MG63 (cell line): ENCODE results near the gene CRMP1. TPM values are rescaled to one million over a fixed set of nuclear protein-coding genes. Genes with fewer than 3 reads are reported as not detected.

Experiments used
- DNase-seq: peaks from one replicate; pipeline ENCODE4 v3.0.0-alpha.2; 2020
- H3K27me3 ChIP-seq: fragments of 250-450 bp; sonication (Bioruptor Pico); 2 replicates; pipeline ENCODE4 v1.5.1; 2020; ENCODE audit warnings: mild to moderate bottlenecking, moderate library complexity
- H3K36me3 ChIP-seq: fragments of 250-450 bp; sonication (Bioruptor Pico); 2 replicates; pipeline ENCODE4 v1.5.1; 2020; ENCODE audit warnings: mild to moderate bottlenecking, moderate library complexity
- H3K4me3 ChIP-seq: fragments of 250-450 bp; sonication (Bioruptor Pico); 2 replicates; pipeline ENCODE4 v1.5.1; 2020; ENCODE audit warnings: mild to moderate bottlenecking, moderate library complexity
- H3K9me3 ChIP-seq: fragments of 250-450 bp; sonication (Bioruptor Pico); 2 replicates; pipeline ENCODE4 v1.5.1; 2020; ENCODE audit warnings: mild to moderate bottlenecking, moderate library complexity
- total RNA-seq: library from RNA; depleted of rRNA; stranded (reverse); fragments of >200 nt; shearing (Covaris generic); gene quantifications from 2 replicates; pipeline ENCODE4 v1.2.3, GENCODE V29; 2014; ENCODE audit warnings: low replicate concordance; rRNA removed

The CRMP1 gene
- total RNA-seq, 1 experiment from 2014 or later, result not detected

DNA sequence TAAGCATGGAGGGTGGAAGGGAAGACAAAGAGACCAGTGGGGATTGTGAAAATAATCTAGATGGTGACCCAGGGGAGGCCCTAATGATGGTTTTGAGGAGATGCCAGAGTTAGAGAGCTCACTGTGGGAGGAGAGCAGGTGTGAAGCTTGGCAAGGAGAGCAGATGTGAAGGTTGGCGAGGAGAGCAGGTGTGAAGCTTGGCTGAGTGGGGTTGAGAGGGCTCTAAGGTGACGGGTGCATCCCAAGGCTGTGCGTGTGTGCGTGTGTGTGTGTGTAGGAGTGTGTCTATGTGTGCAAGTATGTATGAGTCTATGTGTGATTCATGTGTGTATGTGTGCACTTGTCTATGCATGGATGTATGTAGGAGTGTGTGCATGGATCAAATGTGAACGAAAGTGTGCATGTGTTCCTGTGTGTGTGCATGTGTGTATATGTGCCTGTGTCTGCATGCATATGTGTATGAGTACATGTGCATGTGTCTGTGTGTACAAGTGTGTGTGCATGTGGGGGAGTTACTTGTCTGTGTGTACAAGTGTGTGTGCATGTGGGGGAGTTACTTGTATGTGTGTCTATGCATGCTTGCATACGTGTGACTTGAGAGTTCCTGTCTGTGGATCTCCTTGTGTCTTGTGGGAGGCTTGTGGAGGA, 109.9 kb downstream of the CRMP1 start:
- H3K36me3 ChIP-seq, result 0 out of 2 replicates have a peak, but pooled peaks cover 3% of the 10 kb centered on the region
- no peak for DNase-seq
- H3K4me3 ChIP-seq, result no peak overlapping the region
- H3K27me3 ChIP-seq, result no peaks in the 10 kb centered on the region
- H3K9me3 ChIP-seq, result no peaks in the 10 kb centered on the region

DNA sequence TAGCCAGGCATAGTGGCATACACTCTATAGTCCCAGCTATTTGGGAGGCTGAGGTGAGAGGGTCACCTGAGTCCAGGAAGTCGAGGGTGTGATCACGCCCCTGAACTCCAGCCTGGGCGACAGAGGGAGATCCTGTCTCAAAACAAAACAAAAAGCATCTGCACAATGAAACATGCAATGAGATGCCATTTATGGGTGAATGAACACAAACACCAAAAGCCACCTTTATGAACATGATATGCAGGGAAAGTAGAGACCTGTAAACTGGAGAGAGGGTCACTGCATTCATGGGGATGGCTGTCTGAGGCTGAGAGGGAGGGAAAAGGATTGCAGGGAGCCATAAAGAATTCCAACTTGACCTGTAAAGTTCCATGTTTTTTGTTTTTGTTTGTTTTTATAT, 111.2 kb downstream of the CRMP1 start:
- Histone ChIP-seq H3K4me3 (no peak overlapping the region), H3K9me3 (no peaks in the 10 kb centered on the region; the same call in 1 of the 2 replicates), H3K27me3 (no peaks in the 10 kb centered on the region), H3K36me3 (0 out of 2 replicates have a peak, but pooled peaks cover 3% of the 10 kb centered on the region)
- no peak for DNase-seq

DNA sequence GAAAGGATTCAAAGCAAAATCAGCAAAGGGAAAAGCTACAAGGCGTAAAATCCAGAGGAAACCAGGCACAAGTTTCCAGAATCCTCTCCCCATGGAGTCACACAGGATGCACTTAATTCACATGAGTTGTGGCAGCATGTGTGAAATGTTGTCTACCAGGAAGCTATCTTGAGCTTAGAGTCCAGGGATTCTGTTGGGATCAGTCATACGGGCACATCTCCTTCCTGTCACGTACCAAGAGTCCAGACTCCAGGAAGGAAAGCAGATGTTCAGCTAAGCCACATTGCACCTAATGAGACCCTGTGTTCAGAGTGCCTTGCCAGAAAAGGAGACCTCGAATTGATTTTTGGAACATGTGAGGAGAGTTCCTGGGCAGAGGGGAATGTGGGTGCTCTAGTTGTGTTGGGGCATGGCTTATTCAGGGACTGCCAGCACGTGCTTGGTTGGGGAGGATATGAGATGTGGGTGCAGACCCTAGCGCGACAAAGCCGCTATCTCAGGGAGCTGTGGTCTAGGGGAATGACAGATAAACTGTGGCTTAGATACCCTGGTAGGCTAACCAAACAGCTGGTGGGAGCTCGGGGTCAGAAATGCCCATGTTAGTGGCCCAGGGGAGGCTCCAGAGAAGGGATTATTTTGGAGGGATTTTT, 111.9 kb downstream of the CRMP1 start:
- Histone ChIP-seq H3K27me3 (no peaks in the 10 kb centered on the region), H3K36me3 (0 out of 2 replicates have a peak, but pooled peaks cover 3% of the 10 kb centered on the region), H3K9me3 (peaks cover 3% of the 10 kb centered on the region), H3K4me3 (no peak overlapping the region)
- DNase-seq, result no peak

DNA sequence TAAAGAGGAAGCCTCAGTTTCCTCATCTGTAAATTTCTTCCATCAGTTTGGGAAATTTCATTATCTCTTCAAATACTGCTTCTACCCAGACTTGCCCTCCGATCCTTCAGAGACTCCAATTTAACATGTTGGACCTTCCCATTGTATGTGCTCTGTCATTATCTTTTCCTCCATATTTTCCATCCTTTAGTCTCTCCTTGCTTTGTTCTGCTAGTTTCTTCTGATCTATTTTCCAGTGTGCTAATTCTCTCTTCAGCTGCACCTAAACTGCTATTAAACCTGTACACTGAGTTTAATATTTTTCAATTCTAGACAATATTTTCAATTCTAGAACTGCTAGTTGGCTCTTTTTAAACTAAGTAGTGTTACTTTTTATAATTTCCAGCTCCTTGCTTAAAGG, 116.4 kb downstream of the CRMP1 start:
- no peak for DNase-seq
- no peak overlapping the region for H3K4me3 ChIP-seq
- no peaks in the 10 kb centered on the region for H3K36me3 ChIP-seq
- no peaks in the 10 kb centered on the region for H3K27me3 ChIP-seq
- H3K9me3 ChIP-seq, result peaks cover 3% of the 10 kb centered on the region

DNA sequence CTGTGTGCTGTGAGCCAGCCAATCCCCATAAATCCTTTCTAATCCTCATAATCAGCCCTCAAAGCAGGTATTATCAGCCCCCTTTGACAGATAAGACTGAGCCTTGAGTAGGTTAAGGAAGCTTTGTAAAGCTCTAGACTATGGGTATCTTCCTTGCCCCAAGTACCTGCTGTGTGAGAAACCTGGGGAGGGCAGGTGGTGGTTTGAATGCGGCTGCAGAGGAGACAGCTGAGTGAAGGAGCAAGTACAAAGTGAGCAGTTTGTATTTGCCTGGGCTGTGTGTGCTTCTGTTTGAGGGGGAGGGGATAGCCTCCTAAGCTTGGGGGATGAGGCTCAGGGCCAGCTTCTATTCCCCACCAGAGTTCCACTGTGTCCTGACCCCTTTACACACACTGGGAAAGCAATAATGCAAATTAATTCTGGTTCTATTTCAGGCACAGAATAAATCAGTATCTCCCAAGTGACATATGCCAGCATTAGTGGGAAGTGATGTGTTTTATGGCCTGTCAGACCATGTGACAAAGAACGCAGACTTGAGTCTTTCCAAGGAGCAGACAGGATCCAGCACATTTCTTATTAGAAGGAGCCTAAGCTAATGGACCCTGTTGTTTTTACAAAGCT, 118.4 kb downstream of the CRMP1 start:
- Histone ChIP-seq H3K27me3 (no peaks in the 10 kb centered on the region), H3K4me3 (no peak overlapping the region), H3K9me3 (peaks cover 3% of the 10 kb centered on the region), H3K36me3 (no peaks in the 10 kb centered on the region)
- no peak for DNase-seq

DNA sequence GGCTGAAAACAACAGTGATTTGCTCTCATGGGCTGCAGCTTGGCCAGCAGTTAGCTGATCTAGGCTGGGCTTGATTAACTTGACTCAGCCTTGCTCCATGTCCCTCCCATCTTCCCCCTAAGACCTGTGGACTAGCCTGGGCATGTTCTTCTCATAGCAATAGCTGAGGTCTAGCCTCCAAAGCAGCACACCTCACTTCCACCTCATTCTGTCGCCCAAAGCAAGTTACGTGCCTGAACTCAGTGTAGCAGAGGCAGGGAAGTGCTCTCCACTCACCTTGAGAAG, 119.7 kb downstream of the CRMP1 start:
- no peak for DNase-seq

DNA sequence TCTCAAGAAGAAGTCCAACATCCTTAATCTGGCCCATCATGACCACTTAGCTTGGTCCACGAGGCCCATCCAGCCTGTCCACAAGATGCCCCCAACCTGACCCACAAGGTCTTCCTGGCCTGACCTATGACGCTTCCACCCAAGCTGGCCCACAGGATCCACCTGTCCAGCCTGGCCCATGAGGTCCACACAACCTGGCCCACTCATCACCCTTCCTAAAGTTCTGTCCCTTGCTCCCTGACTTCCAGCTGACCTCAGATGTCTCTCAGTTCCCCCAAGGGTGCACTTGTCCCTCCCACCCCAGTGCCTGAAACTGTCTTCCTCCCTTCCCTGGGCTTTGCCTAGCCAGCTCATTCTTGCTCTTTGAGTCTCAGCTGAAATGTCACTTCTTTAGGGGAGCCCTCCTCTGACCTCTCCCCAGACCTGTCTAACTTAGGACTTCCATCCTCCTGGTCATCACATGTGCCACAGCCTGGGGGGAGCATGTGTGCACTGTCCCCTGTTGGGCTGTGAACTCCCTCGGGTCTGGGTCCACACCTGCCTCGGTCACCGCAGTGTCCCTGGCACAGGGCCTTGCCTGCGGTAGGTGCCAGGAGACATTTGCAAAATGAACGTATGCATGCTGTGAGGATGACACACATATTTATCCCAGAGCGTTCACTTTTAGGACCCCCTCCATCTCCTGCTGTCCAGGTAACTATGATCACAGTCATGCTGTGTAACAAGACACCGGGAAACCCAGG, 120.2 kb downstream of the CRMP1 start:
- Histone ChIP-seq H3K4me3 (no peak overlapping the region), H3K36me3 (no peaks in the 10 kb centered on the region), H3K27me3 (no peaks in the 10 kb centered on the region), H3K9me3 (peaks cover 3% of the 10 kb centered on the region)
- DNase-seq, result no peak

More for the DNA sequence above, 119.7 kb downstream of the CRMP1 start:
- H3K36me3 ChIP-seq, result no peaks in the 10 kb centered on the region
- no peak overlapping the region for H3K4me3 ChIP-seq
- H3K9me3 ChIP-seq, result peaks cover 3% of the 10 kb centered on the region
- H3K27me3 ChIP-seq, result no peaks in the 10 kb centered on the region

Other genes starting within 250 kb of the CRMP1 start
- not detected in 2 replicates for gene EVC2, start 184.5 kb downstream of the CRMP1 start, total RNA-seq
- 3.0 and 4.6 TPM in 2 replicates for gene EVC, start 181.9 kb downstream of the CRMP1 start, total RNA-seq
- not detected in 2 replicates for gene C4orf50, start 125.3 kb upstream of the CRMP1 start, total RNA-seq